Measurements from ENCODE around the gene DCC. TPM values are rescaled to one million over a fixed set of nuclear protein-coding genes. Genes with fewer than 3 reads are reported as not detected.

DCC gene
- total RNA-seq, 2 experiments from 2014 or later: not detected

DNA sequence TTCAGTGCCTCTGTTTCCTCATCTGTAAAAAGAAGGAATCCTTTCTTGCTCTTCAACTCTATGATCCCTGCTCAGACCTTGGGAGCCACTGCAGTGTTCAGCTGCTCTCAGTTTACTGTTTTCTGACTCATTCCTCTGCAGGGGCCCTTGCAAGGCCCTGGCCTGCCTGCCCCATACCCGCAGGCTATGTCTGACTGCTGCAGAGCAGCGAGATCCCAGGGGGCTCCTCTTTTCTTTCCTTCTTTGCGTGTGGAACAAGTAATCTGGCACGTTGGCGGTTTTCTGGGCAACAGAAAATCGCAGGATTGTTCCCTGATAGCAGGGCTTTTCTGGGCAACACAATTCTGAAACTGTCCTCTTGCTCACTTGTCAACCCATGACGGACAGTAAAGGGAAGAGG lies 376.0 kb downstream of the DCC start:
- no peak for ATAC-seq (ENCODE audit: poor library complexity)
- H3K27me3 ChIP-seq (ENCODE audit: control insufficient read depth in 1 of 2, insufficient read depth in 2 of 2, low read length in 2 of 2): no peaks in the 10 kb centered on the region
- peaks cover 2% of the 10 kb centered on the region for H3K9me3 Mint-ChIP-seq
- TF ChIP-seq, protein P1, sequence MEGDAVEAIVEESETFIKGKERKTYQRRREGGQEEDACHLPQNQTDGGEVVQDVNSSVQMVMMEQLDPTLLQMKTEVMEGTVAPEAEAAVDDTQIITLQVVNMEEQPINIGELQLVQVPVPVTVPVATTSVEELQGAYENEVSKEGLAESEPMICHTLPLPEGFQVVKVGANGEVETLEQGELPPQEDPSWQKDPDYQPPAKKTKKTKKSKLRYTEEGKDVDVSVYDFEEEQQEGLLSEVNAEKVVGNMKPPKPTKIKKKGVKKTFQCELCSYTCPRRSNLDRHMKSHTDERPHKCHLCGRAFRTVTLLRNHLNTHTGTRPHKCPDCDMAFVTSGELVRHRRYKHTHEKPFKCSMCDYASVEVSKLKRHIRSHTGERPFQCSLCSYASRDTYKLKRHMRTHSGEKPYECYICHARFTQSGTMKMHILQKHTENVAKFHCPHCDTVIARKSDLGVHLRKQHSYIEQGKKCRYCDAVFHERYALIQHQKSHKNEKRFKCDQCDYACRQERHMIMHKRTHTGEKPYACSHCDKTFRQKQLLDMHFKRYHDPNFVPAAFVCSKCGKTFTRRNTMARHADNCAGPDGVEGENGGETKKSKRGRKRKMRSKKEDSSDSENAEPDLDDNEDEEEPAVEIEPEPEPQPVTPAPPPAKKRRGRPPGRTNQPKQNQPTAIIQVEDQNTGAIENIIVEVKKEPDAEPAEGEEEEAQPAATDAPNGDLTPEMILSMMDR (IDR thresholded peaks at IDR 0.05): no peak
- no peak overlapping the region for H3K27ac Mint-ChIP-seq
- no peaks in the 10 kb centered on the region for H3K4me1 ChIP-seq (ENCODE audit: insufficient read depth, low read length)
- H3K4me3 Mint-ChIP-seq: no peak overlapping the region
- POLR2A ChIA-PET: no interaction called here
- H3K36me3 Mint-ChIP-seq (ENCODE audit: low read depth): no peaks in the 10 kb centered on the region
- H3K4me3 ChIP-seq (ENCODE audit: low read length): no peak overlapping the region
- H3K27ac ChIP-seq (ENCODE audit: low read depth in 1 of 2, low read length in 2 of 2): no peak overlapping the region
- H3K36me3 ChIP-seq (ENCODE audit: insufficient read depth, low read length): no peaks in the 10 kb centered on the region
- DNase-seq: no peak
- CTCF ChIA-PET: no interaction called here
- intact Hi-C loops (cut with DNase I, micrococcal nuclease): no loop called here
- H3K27me3 Mint-ChIP-seq: no peaks in the 10 kb centered on the region
- no peaks in the 10 kb centered on the region for H3K4me1 Mint-ChIP-seq (ENCODE audit: low read depth)
- no peaks in the 10 kb centered on the region for H3K9me3 ChIP-seq (ENCODE audit: control insufficient read depth in 1 of 2, insufficient read depth in 1 of 2, low read length in 2 of 2)

DNA sequence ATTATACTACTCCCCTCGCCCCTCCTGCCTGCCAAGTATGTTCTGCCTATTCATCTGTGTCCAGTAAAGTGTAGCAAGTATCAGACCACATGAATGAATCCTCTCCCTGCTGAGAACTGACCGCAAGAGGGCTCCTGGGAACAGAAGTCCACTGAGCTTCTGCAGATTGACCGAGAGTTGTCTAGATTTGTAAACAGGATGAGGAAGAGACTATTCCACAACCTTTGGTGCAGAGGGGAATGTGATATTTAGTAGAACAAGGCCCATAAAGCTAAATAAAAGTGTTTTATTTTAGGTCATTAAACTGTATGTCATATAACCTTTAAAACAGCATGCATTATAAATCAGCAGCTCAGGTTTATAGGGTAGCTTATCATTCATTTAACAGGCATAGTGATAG lies 377.0 kb downstream of the DCC start:
- ATAC-seq (ENCODE audit: poor library complexity) (no peak), DNase-seq (no peak)
- no peak overlapping the region for H3K27ac Mint-ChIP-seq
- POLR2A ChIA-PET: no interaction called here
- Histone ChIP-seq H3K27me3 (ENCODE audit: control insufficient read depth in 1 of 2, insufficient read depth in 2 of 2, low read length in 2 of 2) (no peaks in the 10 kb centered on the region), H3K9me3 (ENCODE audit: control insufficient read depth in 1 of 2, insufficient read depth in 1 of 2, low read length in 2 of 2) (no peaks in the 10 kb centered on the region), H3K4me1 (ENCODE audit: insufficient read depth, low read length) (no peaks in the 10 kb centered on the region), H3K36me3 (ENCODE audit: insufficient read depth, low read length) (no peaks in the 10 kb centered on the region), H3K4me3 (ENCODE audit: low read length) (no peak overlapping the region), H3K27ac (ENCODE audit: low read depth in 1 of 2, low read length in 2 of 2) (no peak overlapping the region)
- no peaks in the 10 kb centered on the region for H3K36me3 Mint-ChIP-seq (ENCODE audit: low read depth)
- no peaks in the 10 kb centered on the region for H3K27me3 Mint-ChIP-seq
- no peak overlapping the region for H3K4me3 Mint-ChIP-seq
- intact Hi-C loops (cut with DNase I, micrococcal nuclease): no loop called here
- TF ChIP-seq, protein P1 (IDR thresholded peaks at IDR 0.05): no peak
- CTCF ChIA-PET: no interaction called here
- H3K9me3 Mint-ChIP-seq: peaks cover 2% of the 10 kb centered on the region
- H3K4me1 Mint-ChIP-seq (ENCODE audit: low read depth): no peaks in the 10 kb centered on the region

DNA sequence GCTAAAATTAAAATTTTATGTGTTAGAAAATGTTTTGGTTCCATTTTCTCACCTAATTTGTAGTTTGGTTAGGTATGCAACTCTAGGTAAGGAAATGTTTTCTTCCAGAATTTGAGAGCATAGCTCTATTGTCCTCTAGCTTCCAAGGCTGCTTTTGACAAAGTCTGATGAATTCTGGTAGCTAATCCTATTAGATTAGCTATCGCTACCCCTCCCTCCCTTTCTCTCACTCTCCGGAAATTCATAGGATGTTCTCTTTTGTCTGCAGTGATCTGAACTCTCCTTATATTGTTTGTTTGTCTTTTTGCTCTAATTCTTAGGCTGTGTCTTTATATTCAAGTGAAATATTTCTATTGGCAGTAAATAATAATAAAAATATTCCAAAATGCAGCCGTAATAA lies 382.9 kb downstream of the DCC start:
- no peaks in the 10 kb centered on the region for H3K27me3 ChIP-seq (ENCODE audit: control insufficient read depth in 1 of 2, insufficient read depth in 2 of 2, low read length in 2 of 2)
- ChIA-PET CTCF (no interaction called here), POLR2A (no interaction called here)
- H3K9me3 ChIP-seq (ENCODE audit: control insufficient read depth in 1 of 2, insufficient read depth in 1 of 2, low read length in 2 of 2): no peaks in the 10 kb centered on the region
- intact Hi-C loops (cut with DNase I, micrococcal nuclease): no loop called here
- H3K27ac ChIP-seq (ENCODE audit: low read depth in 1 of 2, low read length in 2 of 2): no peak overlapping the region
- H3K4me3 ChIP-seq (ENCODE audit: low read length): no peak overlapping the region
- no peaks in the 10 kb centered on the region for H3K4me1 ChIP-seq (ENCODE audit: insufficient read depth, low read length)
- ATAC-seq (ENCODE audit: poor library complexity) (no peak), DNase-seq (no peak)
- TF ChIP-seq, protein P1 (IDR thresholded peaks at IDR 0.05): no peak
- Mint-ChIP-seq H3K9me3 (peaks cover 2% of the 10 kb centered on the region), H3K36me3 (ENCODE audit: low read depth) (no peaks in the 10 kb centered on the region), H3K27ac (no peak overlapping the region), H3K4me3 (no peak overlapping the region), H3K4me1 (ENCODE audit: low read depth) (no peaks in the 10 kb centered on the region), H3K27me3 (no peaks in the 10 kb centered on the region)
- H3K36me3 ChIP-seq (ENCODE audit: insufficient read depth, low read length): no peaks in the 10 kb centered on the region
